HFF-Myc (cell line): Measurements from ENCODE around the gene CNGA4.

ENCODE experiments used
- DNase-seq: peaks from one replicate; pipeline ENCODE4 v3.0.0-alpha.2; 2011; ENCODE audit warnings: low read depth; ENCODE audit errors: extremely low read depth
- H3K4me3 ChIP-seq: replicated peaks from 2 replicates; pipeline ENCODE4 v1.5.1; 2011; ENCODE audit warnings: low read depth, mild to moderate bottlenecking, control low read depth, low read length
- TF ChIP-seq, protein P1 (sequence below): IDR thresholded peaks from 2 replicates; pipeline ENCODE4 v1.5.1; 2012; ENCODE audit warnings: mild to moderate bottlenecking, low read depth, low read length, control low read depth; ENCODE audit errors: missing control alignments

CNGA4 gene

DNA sequence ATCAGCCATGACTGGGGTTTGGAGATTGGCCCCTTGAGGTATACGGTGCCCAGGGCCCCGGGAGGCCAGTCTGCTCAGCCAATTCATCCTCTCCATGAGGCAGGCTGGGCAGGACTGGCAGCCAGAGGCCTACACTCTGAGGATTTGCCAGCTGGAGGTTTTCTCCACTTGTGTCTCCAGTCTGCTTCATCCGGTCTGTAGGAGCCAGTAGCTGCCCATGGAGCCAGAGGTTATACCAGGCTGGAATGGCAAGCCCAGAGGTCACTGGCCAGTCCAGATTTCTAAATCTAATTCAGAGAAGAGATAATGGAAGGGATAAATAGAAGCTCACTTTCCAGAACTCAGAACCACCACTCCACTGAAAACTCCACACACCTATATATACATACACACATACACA lies 14.5 kb upstream of the CNGA4 start:
- no peak overlapping the region for H3K4me3 ChIP-seq
- TF ChIP-seq, protein P1, sequence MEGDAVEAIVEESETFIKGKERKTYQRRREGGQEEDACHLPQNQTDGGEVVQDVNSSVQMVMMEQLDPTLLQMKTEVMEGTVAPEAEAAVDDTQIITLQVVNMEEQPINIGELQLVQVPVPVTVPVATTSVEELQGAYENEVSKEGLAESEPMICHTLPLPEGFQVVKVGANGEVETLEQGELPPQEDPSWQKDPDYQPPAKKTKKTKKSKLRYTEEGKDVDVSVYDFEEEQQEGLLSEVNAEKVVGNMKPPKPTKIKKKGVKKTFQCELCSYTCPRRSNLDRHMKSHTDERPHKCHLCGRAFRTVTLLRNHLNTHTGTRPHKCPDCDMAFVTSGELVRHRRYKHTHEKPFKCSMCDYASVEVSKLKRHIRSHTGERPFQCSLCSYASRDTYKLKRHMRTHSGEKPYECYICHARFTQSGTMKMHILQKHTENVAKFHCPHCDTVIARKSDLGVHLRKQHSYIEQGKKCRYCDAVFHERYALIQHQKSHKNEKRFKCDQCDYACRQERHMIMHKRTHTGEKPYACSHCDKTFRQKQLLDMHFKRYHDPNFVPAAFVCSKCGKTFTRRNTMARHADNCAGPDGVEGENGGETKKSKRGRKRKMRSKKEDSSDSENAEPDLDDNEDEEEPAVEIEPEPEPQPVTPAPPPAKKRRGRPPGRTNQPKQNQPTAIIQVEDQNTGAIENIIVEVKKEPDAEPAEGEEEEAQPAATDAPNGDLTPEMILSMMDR: no peak
- no peak for DNase-seq

DNA sequence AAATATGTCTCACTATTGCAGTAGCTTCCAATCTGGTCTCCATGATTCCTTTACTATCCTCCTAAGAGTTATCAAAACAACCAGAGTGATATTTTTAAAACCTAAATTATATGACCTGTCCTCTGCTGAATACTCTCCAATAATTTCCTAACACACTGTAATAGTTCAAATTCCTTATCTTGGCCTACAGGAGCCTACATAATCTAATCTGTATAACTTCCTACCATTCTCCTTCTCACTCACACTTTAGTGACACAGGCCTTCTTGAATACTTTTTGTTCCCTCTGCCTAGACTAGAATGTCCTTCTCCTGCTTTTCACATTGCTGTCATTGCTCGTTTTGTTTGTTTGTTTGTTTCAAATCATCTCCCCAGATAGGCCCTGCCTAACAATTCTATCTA lies 13.9 kb upstream of the CNGA4 start:
- no peak for DNase-seq
- H3K4me3 ChIP-seq: no peak overlapping the region
- TF ChIP-seq, protein P1: no peak

DNA sequence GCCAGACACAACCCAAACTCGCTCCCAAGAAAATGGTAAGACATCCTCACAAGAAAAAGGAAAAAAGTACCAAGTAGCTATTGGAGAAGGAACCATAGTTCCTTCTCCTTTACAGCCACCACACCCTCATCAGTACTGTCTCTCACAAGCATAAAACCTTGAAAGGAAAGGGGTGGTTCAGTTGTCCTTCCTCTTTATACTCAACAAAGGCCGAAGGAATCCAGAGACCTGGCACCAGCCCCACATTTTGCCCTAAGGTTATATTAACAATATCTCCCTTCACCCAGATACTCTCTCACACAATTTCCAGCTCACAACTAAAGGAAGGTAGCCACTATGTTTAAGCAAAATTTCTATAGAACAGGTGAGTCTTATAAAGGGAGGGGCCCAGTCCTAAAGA lies 13.0 kb upstream of the CNGA4 start:
- TF ChIP-seq, protein P1: no peak
- DNase-seq: no peak
- no peak overlapping the region for H3K4me3 ChIP-seq

DNA sequence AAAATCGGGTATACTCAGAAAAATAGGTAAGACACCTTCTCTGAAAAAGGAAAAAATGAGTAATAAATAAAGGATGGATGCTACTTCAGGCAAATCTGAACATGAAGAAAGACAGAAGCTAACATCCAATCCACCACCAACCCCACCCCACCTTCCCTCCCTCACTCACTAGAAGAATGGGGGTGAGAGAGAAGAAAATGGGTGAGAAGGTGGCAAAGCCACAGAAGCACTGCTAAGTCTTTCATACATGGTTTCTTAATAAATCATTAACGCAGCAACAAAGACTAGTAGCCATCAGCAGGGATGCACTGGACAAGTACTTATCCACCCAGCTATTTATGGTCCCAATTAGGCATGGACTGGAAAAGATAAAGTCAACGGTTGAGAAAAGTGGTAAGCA lies 10.4 kb upstream of the CNGA4 start:
- TF ChIP-seq, protein P1: no peak
- no peak overlapping the region for H3K4me3 ChIP-seq
- DNase-seq: no peak

DNA sequence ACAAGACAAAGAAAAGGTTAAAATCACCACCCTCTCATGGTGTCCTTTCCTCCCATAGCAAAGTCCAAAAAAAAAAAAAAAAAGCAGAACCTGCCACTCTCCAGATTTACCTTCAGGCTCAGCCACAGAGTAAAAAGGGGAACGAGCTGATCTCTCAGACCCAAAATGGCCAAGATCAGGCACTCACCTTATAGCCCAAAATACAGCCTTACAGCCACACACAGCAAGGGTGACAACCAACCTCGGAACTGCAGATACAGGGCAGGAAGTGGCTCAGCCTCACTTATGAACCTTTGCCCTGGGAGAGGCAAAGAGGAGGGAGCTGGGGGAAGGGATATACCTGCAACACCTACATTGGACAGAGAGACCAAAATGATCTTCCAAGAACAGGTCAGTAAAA lies 9.0 kb upstream of the CNGA4 start:
- DNase-seq: no peak
- no peak overlapping the region for H3K4me3 ChIP-seq
- TF ChIP-seq, protein P1: no peak

DNA sequence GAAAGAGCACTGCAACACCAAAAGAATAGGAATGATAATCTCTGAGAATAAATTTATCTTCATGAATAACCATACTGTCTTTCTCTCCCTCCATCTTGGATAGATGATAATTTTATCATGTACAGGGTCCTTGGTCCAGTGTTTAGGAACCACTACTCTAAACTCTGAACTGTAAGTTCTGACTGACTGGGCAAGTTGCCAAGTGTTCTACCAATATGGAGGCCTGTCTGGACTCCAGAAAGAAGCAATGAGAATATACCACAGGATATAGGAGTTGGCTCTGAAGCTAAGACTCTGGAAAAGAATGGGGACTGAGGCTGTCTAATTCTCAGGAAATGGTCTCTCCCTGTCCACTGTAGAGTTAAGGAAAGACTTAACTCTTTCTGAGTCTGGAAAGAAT lies 6.0 kb upstream of the CNGA4 start:
- DNase-seq: no peak
- TF ChIP-seq, protein P1: no peak
- no peak overlapping the region for H3K4me3 ChIP-seq

DNA sequence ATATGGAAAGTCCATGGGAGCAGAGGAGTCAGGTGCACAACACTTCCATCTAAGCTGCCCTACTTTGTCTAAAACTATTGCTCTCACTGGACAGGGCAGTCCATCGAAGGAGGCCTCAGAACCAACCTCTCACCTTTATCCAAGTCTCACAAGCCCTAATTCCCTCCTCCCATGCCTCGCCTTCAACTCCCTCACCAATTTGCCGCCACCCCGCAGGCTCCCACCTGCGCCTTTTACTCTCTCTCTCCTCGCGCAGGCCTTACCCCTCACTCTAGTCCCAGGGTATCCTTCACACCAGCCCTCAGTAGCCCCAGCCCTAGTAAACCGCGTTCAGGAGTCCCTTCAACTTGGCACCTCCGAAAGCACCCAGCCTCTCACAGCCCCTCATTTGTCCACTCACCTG lies 4.9 kb upstream of the CNGA4 start:
- TF ChIP-seq, protein P1: no peak
- H3K4me3 ChIP-seq: peak overlapping the region; percentile 94
- DNase-seq: no peak
